ENCODE data around the gene HOMER2. TPM values are rescaled to one million over a fixed set of nuclear protein-coding genes. Genes with fewer than 3 reads are reported as not detected.

The HOMER2 gene
- total and polyA plus RNA-seq, 2 of the 13 experiments (the other 11 are each of a cell fraction or from before 2014, with no cell fraction given): 12.9 to 14.1 TPM

GRCh38 chr15:82832601-82833361 is 119.7 kb downstream of the HOMER2 start:
- Histone ChIP-seq H3K4me1 (ENCODE audit: insufficient read depth, low read length) (peaks cover 18% of the 10 kb centered on the region), H3K27ac (ENCODE audit: extremely low read length, insufficient read depth, low read length) (no peak overlapping the region), H3K4me3 (replicated peaks in 1 of 3; ENCODE audit: insufficient read depth in 1 of 3, low read depth in 2 of 3, low read length in 3 of 3) (no peak overlapping the region), H3K79me2 (ENCODE audit: insufficient read depth, low read length) (no peaks in the 10 kb centered on the region), H3K4me2 (ENCODE audit: low read depth, low read length) (no peak overlapping the region), H3K36me3 (replicated peaks in 1 of 2; ENCODE audit: control insufficient read depth in 1 of 2, insufficient read depth in 2 of 2, low read length in 2 of 2) (peaks cover 17 to 68% of the 10 kb centered on the region in 2 experiments), H3K27me3 (ENCODE audit: control insufficient read depth in 1 of 2, insufficient read depth in 2 of 2, low read length in 2 of 2) (no peaks in the 10 kb centered on the region), H4K20me1 (ENCODE audit: insufficient read depth, low read length) (no peaks in the 10 kb centered on the region), H3K9me3 (ENCODE audit: low read length) (no peaks in the 10 kb centered on the region), H2AFZ (ENCODE audit: low read length) (no peak overlapping the region), H3K9ac (ENCODE audit: insufficient read depth, low read depth, low read length) (no peak overlapping the region)
- ChIA-PET POLR2A (interaction anchor here (0.8 kb wide), 1 partner anchor 82 kb away, joined by 3 read pairs; no protein-coding TSS in a partner anchor), CTCF (ENCODE audit: low intra/inter-chr PET ratio, low total read pairs) (no interaction called here)
- 97% methylated on average over 13 of the region's 13 CpGs for whole genome bisulfite sequencing (ENCODE audit: low lambda C conversion rate)
- TF ChIP-seq BCL6 (CRISPR knock-in tag; IDR thresholded peaks at IDR 0.05) (no peak), SRSF1 (optimal IDR thresholded peaks at IDR 0.05; ENCODE audit: low read depth, low read length) (no peak), AKNA (CRISPR knock-in tag; IDR thresholded peaks at IDR 0.05; ENCODE audit: borderline replicate concordance) (no peak), FOXJ3 (CRISPR knock-in tag; IDR thresholded peaks at IDR 0.05; ENCODE audit: borderline replicate concordance) (no peak), ZNF432 (CRISPR knock-in tag; IDR thresholded peaks at IDR 0.05; ENCODE audit: borderline replicate concordance) (no peak)
- TF ChIP-seq, protein P1, sequence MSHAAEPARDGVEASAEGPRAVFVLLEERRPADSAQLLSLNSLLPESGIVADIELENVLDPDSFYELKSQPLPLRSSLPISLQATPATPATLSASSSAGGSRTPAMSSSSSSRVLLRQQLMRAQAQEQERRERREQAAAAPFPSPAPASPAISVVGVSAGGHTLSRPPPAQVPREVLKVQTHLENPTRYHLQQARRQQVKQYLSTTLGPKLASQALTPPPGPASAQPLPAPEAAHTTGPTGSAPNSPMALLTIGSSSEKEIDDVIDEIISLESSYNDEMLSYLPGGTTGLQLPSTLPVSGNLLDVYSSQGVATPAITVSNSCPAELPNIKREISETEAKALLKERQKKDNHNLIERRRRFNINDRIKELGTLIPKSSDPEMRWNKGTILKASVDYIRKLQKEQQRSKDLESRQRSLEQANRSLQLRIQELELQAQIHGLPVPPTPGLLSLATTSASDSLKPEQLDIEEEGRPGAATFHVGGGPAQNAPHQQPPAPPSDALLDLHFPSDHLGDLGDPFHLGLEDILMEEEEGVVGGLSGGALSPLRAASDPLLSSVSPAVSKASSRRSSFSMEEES (CRISPR knock-in tag; IDR thresholded peaks at IDR 0.05): no peak
- no TSS peak for BruUV-seq (replicated peaks)
- intact Hi-C loops (cut with micrococcal nuclease; ENCODE audit: unreplicated experiment): no loop called here
- DNase-seq (ENCODE audit: low spot score) (no peak), FAIRE-seq (no peak), ATAC-seq (no peak)
- in situ Hi-C loops (cut with HindIII; ENCODE audit: extremely low pct_ligation_motif_present, low pct_unique_long_range_greater_than_20kb): no loop called here
